Glutamatergic neuron (in vitro differentiated cells): ENCODE measurements around the gene CYP2S1. TPM values are rescaled to one million over a fixed set of nuclear protein-coding genes. Genes with fewer than 3 reads are reported as not detected.

Source experiments
- DNase-seq: peaks from one replicate; pipeline ENCODE4 v3.0.0; 2022
- H3K27ac Mint-ChIP-seq: one replicate; pipeline ENCODE4 v1.8.0; 2020; ENCODE audit warnings: mild to moderate bottlenecking, mixed read lengths, inconsistent platforms; ENCODE audit not compliant: unreplicated experiment
- H3K27me3 Mint-ChIP-seq: one replicate; pipeline ENCODE4 v1.8.0; 2020; ENCODE audit warnings: mild to moderate bottlenecking, moderate library complexity, mixed read lengths, inconsistent platforms; ENCODE audit not compliant: unreplicated experiment
- H3K36me3 Mint-ChIP-seq: one replicate; pipeline ENCODE4 v1.8.0; 2020; ENCODE audit warnings: mild to moderate bottlenecking, mixed read lengths, inconsistent platforms; ENCODE audit not compliant: unreplicated experiment
- H3K4me1 Mint-ChIP-seq: one replicate; pipeline ENCODE4 v1.8.0; 2020; ENCODE audit warnings: mild to moderate bottlenecking, low read depth, mixed read lengths, inconsistent platforms; ENCODE audit not compliant: unreplicated experiment
- H3K4me3 Mint-ChIP-seq: one replicate; pipeline ENCODE4 v1.8.0; 2020; ENCODE audit warnings: mild to moderate bottlenecking, mixed read lengths, inconsistent platforms; ENCODE audit not compliant: unreplicated experiment
- H3K9me3 Mint-ChIP-seq: one replicate; pipeline ENCODE4 v1.8.0; 2020; ENCODE audit warnings: mild to moderate bottlenecking, moderate library complexity, mixed read lengths, inconsistent platforms; ENCODE audit not compliant: unreplicated experiment
- total RNA-seq: library from RNA; stranded (reverse); fragmentation: NEBNext Ultra II Directional; extraction: Animal tissue kit (Norgen Biotek cat#: 25700); gene quantifications from one replicate; pipeline ENCODE4 v1.2.1, GENCODE V29; 2021; ENCODE audit not compliant: unreplicated experiment
- TF ChIP-seq, protein P1 (sequence below): fragments of 200-600 bp; sonication (generic); IDR thresholded peaks from one replicate; pipeline ENCODE4 v1.5.0; 2021; ENCODE audit not compliant: partially characterized antibody, unreplicated experiment

Gene CYP2S1
- total RNA-seq, 1 donor from 2014 or later: 6.0 TPM

DNA sequence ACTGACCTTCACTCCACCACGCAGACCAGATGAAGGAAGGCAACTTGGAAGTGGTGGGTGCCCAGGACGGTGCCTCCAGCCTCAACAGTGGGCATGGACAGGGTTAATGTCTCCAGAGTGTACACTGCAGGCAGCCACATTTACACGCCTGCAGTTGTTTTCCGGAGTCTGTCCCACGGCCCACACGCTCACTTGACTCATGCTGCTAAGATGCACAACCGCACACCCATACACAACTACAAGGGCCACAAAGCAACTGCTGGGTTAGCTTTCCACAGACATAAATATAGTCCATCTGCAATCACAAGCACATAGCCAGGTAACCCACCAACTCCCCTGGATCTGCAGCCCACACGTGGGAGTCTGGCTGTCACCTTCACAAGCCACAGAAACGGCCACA lies 13.4 kb downstream of the CYP2S1 start:
- no peaks in the 10 kb centered on the region for H3K36me3 Mint-ChIP-seq
- H3K27me3 Mint-ChIP-seq: peaks cover 2% of the 10 kb centered on the region
- H3K27ac Mint-ChIP-seq: no peak overlapping the region
- no peak for DNase-seq
- H3K9me3 Mint-ChIP-seq: peaks cover 1% of the 10 kb centered on the region
- no peak overlapping the region for H3K4me3 Mint-ChIP-seq
- H3K4me1 Mint-ChIP-seq: no peaks in the 10 kb centered on the region
- TF ChIP-seq, protein P1, sequence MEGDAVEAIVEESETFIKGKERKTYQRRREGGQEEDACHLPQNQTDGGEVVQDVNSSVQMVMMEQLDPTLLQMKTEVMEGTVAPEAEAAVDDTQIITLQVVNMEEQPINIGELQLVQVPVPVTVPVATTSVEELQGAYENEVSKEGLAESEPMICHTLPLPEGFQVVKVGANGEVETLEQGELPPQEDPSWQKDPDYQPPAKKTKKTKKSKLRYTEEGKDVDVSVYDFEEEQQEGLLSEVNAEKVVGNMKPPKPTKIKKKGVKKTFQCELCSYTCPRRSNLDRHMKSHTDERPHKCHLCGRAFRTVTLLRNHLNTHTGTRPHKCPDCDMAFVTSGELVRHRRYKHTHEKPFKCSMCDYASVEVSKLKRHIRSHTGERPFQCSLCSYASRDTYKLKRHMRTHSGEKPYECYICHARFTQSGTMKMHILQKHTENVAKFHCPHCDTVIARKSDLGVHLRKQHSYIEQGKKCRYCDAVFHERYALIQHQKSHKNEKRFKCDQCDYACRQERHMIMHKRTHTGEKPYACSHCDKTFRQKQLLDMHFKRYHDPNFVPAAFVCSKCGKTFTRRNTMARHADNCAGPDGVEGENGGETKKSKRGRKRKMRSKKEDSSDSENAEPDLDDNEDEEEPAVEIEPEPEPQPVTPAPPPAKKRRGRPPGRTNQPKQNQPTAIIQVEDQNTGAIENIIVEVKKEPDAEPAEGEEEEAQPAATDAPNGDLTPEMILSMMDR: no peak

DNA sequence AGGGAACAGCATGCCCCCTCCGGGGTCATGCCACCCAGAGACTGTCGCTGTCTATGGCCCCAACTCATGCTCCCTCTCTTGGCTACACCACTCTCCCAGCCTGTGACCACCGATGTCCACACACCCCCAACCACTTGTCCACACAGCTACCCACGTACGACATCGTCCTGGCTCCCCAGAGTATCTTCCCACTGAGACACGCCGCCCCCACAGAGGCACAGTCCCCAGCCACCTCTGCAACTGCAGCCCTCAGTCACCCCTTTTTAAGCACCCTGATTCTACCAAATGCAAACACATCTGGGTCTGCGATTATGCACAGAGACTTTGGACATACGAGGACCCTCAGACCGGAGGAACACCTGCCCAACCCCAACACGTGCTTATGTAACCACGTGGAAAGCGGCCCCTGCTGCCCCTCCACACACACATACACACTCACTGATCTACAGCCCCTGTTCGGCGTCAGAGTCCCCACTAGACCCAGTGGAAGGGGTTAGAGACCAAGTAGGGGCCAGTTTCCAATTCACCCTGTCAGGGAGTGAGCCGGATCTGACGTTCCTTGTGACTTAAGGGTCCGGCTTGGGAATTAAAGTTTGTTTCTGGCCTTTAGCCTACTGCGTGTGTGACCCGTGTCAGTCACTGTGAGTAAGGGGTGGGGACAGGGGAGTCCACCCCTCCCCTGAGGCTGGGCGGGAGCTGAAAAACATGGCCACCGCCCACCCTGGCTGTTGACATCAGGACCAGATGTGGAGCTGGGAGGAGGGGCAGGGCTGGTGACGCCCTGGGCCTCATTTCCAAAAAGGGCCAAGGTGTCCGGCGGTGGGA lies 14.1 kb downstream of the CYP2S1 start:
- no peak for DNase-seq
- Mint-ChIP-seq H3K27me3 (peaks cover 2% of the 10 kb centered on the region), H3K4me1 (no peaks in the 10 kb centered on the region), H3K4me3 (no peak overlapping the region), H3K27ac (no peak overlapping the region), H3K9me3 (peaks cover 1% of the 10 kb centered on the region), H3K36me3 (no peaks in the 10 kb centered on the region)
- TF ChIP-seq, protein P1: no peak

DNA sequence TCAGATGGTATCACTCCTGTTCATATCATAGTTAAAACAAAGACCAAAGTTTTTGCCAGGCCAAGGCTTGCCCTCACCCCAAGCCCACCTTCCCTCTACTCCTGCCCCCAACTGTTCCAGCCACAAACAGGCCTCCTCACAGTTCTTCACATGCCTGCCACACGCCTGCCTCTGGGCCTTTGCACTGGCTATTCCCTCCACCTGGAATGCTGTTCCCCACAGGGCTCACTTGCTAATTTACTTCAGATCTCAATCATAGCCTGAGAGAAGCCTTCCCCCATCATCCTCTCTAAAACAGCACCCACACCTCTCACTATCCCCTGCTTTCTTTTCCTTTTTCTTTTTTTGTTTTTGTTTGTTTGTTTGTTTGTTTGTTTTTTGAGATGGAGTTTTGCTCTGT lies 21.1 kb downstream of the CYP2S1 start:
- H3K4me3 Mint-ChIP-seq: no peak overlapping the region
- H3K4me1 Mint-ChIP-seq: no peaks in the 10 kb centered on the region
- no peaks in the 10 kb centered on the region for H3K36me3 Mint-ChIP-seq
- H3K27ac Mint-ChIP-seq: no peak overlapping the region
- DNase-seq: no peak
- TF ChIP-seq, protein P1: no peak
- H3K27me3 Mint-ChIP-seq: peaks cover 2% of the 10 kb centered on the region
- peaks cover 3% of the 10 kb centered on the region for H3K9me3 Mint-ChIP-seq

DNA sequence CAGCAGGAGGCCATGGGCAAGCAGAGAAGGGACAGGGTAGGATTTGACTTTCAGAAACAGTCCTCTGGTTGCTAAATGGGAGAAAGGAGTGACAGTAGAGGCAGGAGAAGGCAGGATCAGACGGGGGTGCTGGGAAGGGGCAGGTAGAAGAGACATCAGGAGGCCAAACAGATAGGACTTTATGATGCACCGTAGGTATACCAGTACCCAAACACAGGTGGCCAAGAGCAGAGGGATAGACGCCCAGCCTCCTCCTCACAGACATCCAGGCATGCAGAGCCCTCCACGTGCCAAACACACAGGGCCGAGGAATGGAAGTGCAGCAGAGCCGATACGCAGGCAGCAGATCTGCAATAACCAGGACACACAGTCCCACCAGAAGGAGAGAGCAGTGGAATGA lies 24.7 kb downstream of the CYP2S1 start:
- TF ChIP-seq, protein P1: no peak
- H3K27ac Mint-ChIP-seq: no peak overlapping the region

DNA sequence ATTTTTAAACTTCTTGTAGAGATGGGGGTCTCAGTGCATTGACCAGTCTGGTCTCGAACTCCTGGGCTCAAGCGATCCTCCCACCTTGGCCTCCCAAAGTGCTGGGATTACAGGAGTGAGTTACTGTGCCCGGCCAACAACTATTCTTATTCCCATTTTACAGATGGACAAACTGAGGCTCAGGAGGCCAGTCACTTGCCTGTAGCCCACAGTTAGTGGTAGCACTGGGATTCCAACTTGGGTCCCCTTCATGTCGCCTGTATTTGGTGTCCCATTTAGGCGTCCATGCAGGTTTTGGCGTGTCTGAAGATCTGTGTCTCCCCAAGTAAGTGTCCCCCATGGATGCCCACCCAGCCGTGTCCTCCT lies 25.2 kb downstream of the CYP2S1 start:
- Mint-ChIP-seq H3K27ac (no peak overlapping the region), H3K36me3 (peaks cover 6% of the 10 kb centered on the region), H3K4me1 (no peaks in the 10 kb centered on the region), H3K4me3 (peak overlapping the region; percentile 44), H3K9me3 (peaks cover 5% of the 10 kb centered on the region), H3K27me3 (peaks cover 11% of the 10 kb centered on the region)
- TF ChIP-seq, protein P1: no peak
- DNase-seq: no peak

More for the DNA sequence above, 24.7 kb downstream of the CYP2S1 start:
- Mint-ChIP-seq H3K36me3 (peaks cover 6% of the 10 kb centered on the region), H3K4me1 (no peaks in the 10 kb centered on the region), H3K27me3 (peaks cover 11% of the 10 kb centered on the region), H3K4me3 (no peak overlapping the region), H3K9me3 (peaks cover 5% of the 10 kb centered on the region)
- DNase-seq: no peak
